HG03060 (cell line): Measurements from ENCODE around the gene RNF157.
"Not testable (repeated sequence)": the region's sequence is repeated elsewhere in the genome, so short reads cannot be mapped to it uniquely, and the experiment has no call there.

Experiments used
- ATAC-seq: cut with Tn5 transposase; IDR thresholded peaks from one replicate; pipeline ENCODE4 v1.9.1; 2021; ENCODE audit warnings: low read depth, moderate number of reproducible peaks; ENCODE audit not compliant: unreplicated experiment

The RNF157 gene

GRCh38 chr17:76270770-76271668, 30.7 kb upstream of the RNF157 start:
- ATAC-seq = no peak

- no peak for ATAC-seq
These were observed 29.9 kb upstream of the RNF157 start for GRCh38 chr17:76270127-76270592.

- no peak for ATAC-seq
These were observed 29.0 kb upstream of the RNF157 start for GRCh38 chr17:76268991-76269981.

GRCh38 chr17:76268015-76268749, 27.9 kb upstream of the RNF157 start:
- ATAC-seq = no peak

- ATAC-seq = not testable (repeated sequence)
These were observed 27.3 kb upstream of the RNF157 start for GRCh38 chr17:76267581-76268001.

GRCh38 chr17:76267051-76267576, 26.8 kb upstream of the RNF157 start:
- no peak for ATAC-seq

- ATAC-seq = no peak
These were observed 26.1 kb upstream of the RNF157 start for GRCh38 chr17:76266244-76266938.

GRCh38 chr17:76265624-76266243, 25.4 kb upstream of the RNF157 start:
- ATAC-seq = no peak

GRCh38 chr17:76264755-76265623, 24.7 kb upstream of the RNF157 start, which contains the start of gene UBALD2:
TSS of gene UBALD2 (plus strand) at chr17:76265348. CDS start at chr17:76265506, 158 bp downstream.
- ATAC-seq = peak; percentile 51

GRCh38 chr17:76264425-76264754, 24.1 kb upstream of the RNF157 start:
- ATAC-seq = no peak

GRCh38 chr17:76263896-76264295, 23.6 kb upstream of the RNF157 start:
- ATAC-seq = no peak

GRCh38 chr17:76262732-76263344, 22.5 kb upstream of the RNF157 start:
- no peak for ATAC-seq

GRCh38 chr17:76261421-76262215, 21.3 kb upstream of the RNF157 start:
- ATAC-seq = no peak

GRCh38 chr17:76260669-76261068, 20.4 kb upstream of the RNF157 start:
- ATAC-seq = no peak

- ATAC-seq = no peak
These were observed 19.9 kb upstream of the RNF157 start for GRCh38 chr17:76260220-76260619.

- ATAC-seq = not testable (repeated sequence)
These were observed 16.2 kb upstream of the RNF157 start for GRCh38 chr17:76256430-76257050.
